HG02970 (cell line): ENCODE measurements around the gene TNIP1.

Experiments
- ATAC-seq: cut with Tn5 transposase; IDR thresholded peaks from one replicate; pipeline ENCODE4 v1.9.1; 2021; ENCODE audit warnings: mild to moderate bottlenecking, moderate library complexity, moderate number of reproducible peaks; ENCODE audit not compliant: unreplicated experiment, low FRiP score

Gene TNIP1

GRCh38 chr5:151068433-151069197 is 12.2 kb downstream of the TNIP1 start:
- ATAC-seq, result peak; percentile 44

DNA sequence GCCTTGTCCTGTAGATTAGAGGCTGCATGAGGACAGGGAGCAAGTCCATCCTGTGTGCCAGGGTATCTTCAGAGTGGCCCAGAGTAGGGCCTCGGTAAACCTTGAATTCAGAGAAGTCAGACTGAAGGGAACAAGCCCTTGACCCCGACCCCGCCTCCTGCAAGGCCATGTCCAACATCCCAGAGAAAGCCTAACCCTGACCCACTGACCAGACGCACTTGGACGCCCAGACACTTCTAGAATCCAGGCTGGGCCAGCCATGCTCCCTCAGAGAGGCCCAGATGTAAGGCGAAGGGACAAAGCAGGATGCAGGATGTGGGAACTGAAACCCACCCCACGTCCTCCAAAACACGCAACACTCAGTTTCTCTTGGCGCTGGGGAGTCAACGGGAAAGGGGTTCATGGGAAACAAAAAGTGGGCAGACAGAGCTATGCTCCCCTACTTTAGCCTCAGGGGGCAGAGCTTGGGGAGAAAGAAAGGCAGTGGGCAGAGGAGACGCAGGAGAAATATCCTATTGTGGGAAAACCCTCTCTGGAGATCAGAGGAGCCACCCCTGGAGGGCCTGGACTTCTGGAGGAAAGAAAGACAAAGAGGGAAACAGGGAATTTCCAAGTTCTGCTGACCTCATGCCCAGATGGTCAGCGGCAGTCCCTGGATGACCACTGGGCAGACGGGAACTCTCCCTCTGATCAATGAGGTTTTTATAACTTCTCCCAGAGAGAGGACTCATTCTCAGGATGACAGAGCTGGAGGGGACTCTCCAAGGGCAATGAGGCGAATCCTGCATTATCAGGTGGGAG is 13.0 kb downstream of the TNIP1 start:
- ATAC-seq, result no peak

DNA sequence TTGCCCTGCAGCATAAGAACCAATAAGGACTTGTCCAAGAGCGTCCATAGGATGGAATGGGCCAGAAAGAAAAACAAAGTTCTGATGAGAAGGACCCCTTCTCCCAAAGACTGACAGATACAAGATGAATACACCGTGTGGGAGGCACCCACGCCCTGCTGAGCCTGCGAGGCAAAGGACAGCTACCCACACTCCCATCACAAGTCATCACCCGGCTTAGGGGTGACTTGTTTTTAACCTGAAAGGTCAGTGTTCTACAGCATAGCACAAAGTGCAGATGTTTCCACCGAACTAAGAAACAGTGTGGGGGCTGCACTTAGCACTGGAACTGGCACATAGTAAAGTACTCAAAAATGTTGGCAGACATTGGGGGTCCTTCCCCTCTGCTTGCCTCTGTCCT is 13.9 kb downstream of the TNIP1 start:
- ATAC-seq, result no peak

GRCh38 chr5:151065609-151066008 is 15.2 kb downstream of the TNIP1 start:
- ATAC-seq, result no peak

- no peak for ATAC-seq
Measured at GRCh38 chr5:151064916-151065499, 15.8 kb downstream of the TNIP1 start.

GRCh38 chr5:151063142-151063989 is 17.5 kb downstream of the TNIP1 start:
- no peak for ATAC-seq

GRCh38 chr5:151062405-151063141 is 18.3 kb downstream of the TNIP1 start:
- ATAC-seq, result no peak

- no peak for ATAC-seq
Measured at GRCh38 chr5:151060742-151061141, 20.1 kb downstream of the TNIP1 start.

DNA sequence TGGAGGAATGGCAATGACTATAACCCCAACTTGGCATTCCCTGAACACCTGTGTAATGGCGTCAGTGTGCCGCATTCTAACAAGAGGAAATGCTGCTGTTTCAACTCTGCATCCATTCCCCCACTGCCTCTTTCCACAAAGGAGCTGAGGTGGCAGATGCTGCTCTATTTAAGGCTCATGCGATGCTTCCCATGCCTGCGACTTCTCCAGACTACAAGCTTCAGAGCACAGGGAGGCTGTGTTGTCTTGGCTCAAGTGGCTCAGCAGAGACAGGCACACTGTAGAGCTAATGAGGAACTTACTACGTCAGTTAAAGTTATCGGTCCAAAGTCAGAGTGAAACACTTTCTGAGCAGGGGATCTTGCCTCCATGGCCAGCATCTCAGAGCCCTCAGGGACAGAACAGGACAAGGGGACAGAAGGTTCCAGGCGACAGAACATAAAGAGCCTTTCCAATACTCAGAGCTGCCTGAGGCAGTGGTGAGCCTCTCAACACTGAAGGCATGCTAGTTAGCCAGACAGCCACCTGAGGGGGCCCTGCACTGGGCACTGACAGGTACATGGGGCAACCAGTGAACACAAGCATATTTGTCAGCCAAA is 21.8 kb downstream of the TNIP1 start:
- ATAC-seq, result no peak

- ATAC-seq, result no peak
Measured at GRCh38 chr5:151058301-151058700, 22.5 kb downstream of the TNIP1 start.

DNA sequence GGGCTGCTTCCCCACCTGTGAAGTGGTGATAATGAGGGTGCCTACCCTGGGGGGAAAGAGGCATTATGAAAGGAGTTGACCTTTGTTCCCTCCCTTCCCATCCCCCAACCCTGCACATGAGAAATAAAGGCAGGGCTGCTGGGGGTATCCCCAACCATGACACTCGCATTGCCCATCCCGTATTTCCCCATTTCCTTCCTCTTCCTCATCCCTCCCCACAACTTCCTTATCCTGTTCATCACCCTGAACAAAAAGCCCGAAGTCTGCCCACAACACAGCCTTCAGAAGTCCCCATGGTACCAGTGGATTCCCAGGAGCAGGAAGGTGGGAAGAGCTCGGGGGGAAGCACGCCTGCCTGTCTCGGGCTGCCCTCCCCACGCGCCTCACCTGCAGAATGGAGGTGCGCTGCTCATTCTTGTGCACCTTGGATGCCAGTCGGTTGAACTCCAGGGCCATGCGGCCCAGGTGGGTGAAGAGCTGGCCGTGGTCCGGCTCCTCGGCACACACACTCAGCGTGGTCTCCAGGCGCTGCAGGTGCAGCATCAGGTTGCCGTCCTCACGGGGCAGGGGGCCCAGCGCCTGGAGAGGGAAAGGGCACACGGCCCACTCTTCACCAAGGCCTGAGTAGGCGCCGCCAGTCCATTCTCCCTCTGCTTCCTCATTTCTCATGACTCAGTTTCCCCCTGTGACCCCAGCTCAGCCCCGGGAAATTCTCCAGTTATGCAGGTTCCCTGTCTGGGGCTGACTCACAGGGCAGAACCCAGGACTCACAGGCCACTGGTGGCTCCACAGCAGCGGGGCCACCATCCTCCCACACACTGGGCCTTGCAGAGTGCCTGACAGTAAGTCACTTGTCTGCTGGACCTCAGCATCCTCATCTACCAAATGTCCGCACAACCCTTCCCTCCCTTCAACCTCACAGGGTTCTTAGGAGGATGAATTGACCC is 24.2 kb downstream of the TNIP1 start:
- ATAC-seq, result no peak

GRCh38 chr5:151055336-151055735 is 25.5 kb downstream of the TNIP1 start:
- ATAC-seq, result no peak

GRCh38 chr5:151054709-151055108 is 26.1 kb downstream of the TNIP1 start:
- ATAC-seq, result no peak

GRCh38 chr5:151053796-151054462 is 26.9 kb downstream of the TNIP1 start:
- no peak for ATAC-seq

DNA sequence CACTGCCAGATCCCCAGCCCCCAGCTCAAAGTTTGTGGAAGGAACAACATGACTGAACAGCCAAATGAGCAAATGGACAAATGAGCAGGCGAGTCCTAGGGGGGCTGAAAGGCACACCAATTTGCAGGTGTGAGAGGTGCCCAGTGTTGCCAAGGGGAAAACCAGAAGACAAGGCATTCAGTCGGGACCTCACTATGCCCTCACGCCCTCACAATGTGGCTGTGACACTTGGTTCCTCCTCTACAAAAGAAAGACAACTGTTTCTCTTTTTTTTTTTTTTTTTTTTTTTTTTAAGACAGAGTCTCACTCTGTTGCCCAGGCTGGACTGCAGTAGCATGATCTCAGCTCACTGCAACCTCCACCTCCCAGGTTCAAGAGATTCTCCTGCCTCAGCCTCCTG is 28.0 kb downstream of the TNIP1 start:
- ATAC-seq, result no peak

DNA sequence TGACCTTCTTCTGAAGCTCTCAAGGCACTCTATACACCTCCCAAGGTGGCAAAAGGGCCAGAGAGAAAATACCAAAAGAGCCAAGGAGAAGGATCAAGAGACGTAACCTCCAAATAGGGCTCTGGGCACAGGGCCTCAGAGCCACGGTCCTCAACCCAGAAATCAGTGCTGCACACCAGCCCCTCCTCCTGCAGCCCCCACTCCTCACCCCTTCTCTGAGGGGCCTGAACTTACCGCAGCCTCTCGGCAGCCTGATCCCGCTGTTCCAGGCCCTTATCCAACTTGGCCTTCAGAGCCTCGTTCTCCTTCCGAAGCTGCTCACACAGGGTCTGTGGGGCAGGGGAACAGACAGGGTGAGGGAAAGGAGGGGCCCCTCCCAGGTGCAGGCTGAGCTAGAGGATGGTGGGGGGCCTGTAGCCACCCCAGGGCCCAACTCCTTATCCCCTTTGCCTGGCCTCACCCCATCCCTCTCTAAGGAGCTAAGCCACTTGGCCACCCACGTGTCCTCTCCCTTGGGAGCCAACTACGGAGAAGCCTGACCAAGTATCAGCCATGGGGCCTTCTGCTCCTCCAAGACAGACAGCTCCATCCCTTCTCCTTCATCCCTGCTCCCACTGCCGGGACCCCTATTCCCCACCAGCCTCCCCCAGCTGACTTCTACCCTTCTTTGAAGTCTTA is 28.8 kb downstream of the TNIP1 start:
- ATAC-seq, result no peak
